T47D (cell line): ENCODE results near the gene ZNF428.
A peak's percentile ranks its signal among the peaks of the same experiment; 100 is the strongest.
"Not testable (repeated sequence)": the region's sequence is repeated elsewhere in the genome, so short reads cannot be mapped to it uniquely, and the experiment has no call there.

Source experiments
- DNase-seq, 2 experiments: peaks; one replicate each; pipeline versions ENCODE4 v3.0.0 to v3.0.0-alpha.2; 2011 to 2012; ENCODE audit warnings: low read depth in 1 of 2, low spot score in 1 of 2
- JUND ChIP-seq: IDR thresholded peaks from 2 replicates; pipeline ENCODE4 v1.6.1; 2012; ENCODE audit warnings: low read depth
- in situ Hi-C: cut with HindIII; loops from 2 replicates; pipeline ENCODE4 v1.10.0; 2016; ENCODE audit warnings: low sequenced_read_pairs, low pct_unique_long_range_greater_than_20kb

The ZNF428 gene

GRCh38 chr19:43592800-43593350 lies 26.6 kb downstream of the ZNF428 start:
- no peak for TF ChIP-seq JUND
- DNase-seq = no peak
- in situ Hi-C loops = no loop called here

GRCh38 chr19:43591904-43592772 lies 27.3 kb downstream of the ZNF428 start:
- in situ Hi-C loops = no loop called here
- TF ChIP-seq JUND = no peak
- no peak for DNase-seq

GRCh38 chr19:43589678-43590077 lies 29.8 kb downstream of the ZNF428 start:
- in situ Hi-C loops = no loop called here
- DNase-seq = no peak
- no peak for TF ChIP-seq JUND

- no peak for TF ChIP-seq JUND
- in situ Hi-C loops = no loop called here
- no peak for DNase-seq
Measured at GRCh38 chr19:43589277-43589676, 30.2 kb downstream of the ZNF428 start.

- DNase-seq, in situ Hi-C loops: not testable (repeated sequence)
Measured at GRCh38 chr19:43587029-43587428, 32.4 kb downstream of the ZNF428 start.

- DNase-seq = peak in 1 of 2 experiments; percentile 58
- in situ Hi-C loops = no loop called here
- no peak for TF ChIP-seq JUND
Measured at GRCh38 chr19:43586346-43586745, 33.1 kb downstream of the ZNF428 start.

GRCh38 chr19:43584484-43584883 lies 34.9 kb downstream of the ZNF428 start:
- no peak for TF ChIP-seq JUND
- in situ Hi-C loops = no loop called here
- no peak for DNase-seq

- in situ Hi-C loops = no loop called here
- DNase-seq = no peak
Measured at GRCh38 chr19:43582495-43582894, 36.9 kb downstream of the ZNF428 start.

GRCh38 chr19:43581467-43581866 lies 38.0 kb downstream of the ZNF428 start:
- no peak for DNase-seq
- in situ Hi-C loops = no loop called here
- no peak for TF ChIP-seq JUND

More at GRCh38 chr19:43582495-43582894, 36.9 kb downstream of the ZNF428 start:
- no peak for TF ChIP-seq JUND

- in situ Hi-C loops = no loop called here
- DNase-seq = no peak
- no peak for TF ChIP-seq JUND
Measured at GRCh38 chr19:43578787-43579186, 40.6 kb downstream of the ZNF428 start.

- in situ Hi-C loops = no loop called here
- no peak for TF ChIP-seq JUND
- peak in 1 of 2 experiments; percentile 32 for DNase-seq
Measured at GRCh38 chr19:43575955-43576878, 43.2 kb downstream of the ZNF428 start.

- no peak for TF ChIP-seq JUND
- DNase-seq = peak; percentile 90 to 98
- in situ Hi-C loops = no loop called here
Measured at GRCh38 chr19:43575156-43575950, 44.1 kb downstream of the ZNF428 start, which contains the start of the genes PINLYP and XRCC1. Gene PINLYP, plus strand, starts transcription at chr19:43575801. Its CDS starts 1,391 bp downstream, at chr19:43577192. Gene XRCC1, minus strand, starts transcription at chr19:43575527. Its CDS starts 69 bp downstream, at chr19:43575458.
